Measurements from ENCODE around the gene TFCP2L1. TPM values are rescaled to one million over a fixed set of nuclear protein-coding genes. Genes with fewer than 3 reads are reported as not detected.

Gene TFCP2L1
- polyA plus RNA-seq, 1 experiment, result 0.01 TPM

DNA sequence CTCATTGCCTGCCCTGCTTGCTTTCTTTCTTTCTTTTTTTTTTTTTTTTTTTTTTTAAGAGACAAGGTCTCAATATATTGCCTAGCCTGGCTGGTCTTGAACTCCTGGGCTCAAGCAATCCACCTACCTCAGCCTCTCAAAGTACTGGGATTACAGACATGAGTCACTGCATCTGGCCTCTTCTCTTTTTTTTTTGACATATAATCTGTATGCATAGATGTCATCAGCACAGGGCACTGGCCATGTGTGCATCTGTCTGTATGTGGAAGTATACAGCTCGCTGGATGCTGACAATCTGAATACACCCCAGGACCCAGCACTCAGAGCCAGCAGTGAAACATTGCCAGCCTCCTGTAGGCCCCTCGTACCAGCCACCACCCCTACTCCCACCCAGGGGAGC lies 49.5 kb downstream of the TFCP2L1 start:
- Histone ChIP-seq H3K27me3 (ENCODE audit: control insufficient read depth, insufficient read depth, low read length) (peaks cover 6% of the 10 kb centered on the region), H3K4me3 (ENCODE audit: low read depth, low read length) (no peak overlapping the region), H3K36me3 (ENCODE audit: control insufficient read depth, insufficient read depth, low read length) (no peaks in the 10 kb centered on the region)
- TF ChIP-seq, protein P1, sequence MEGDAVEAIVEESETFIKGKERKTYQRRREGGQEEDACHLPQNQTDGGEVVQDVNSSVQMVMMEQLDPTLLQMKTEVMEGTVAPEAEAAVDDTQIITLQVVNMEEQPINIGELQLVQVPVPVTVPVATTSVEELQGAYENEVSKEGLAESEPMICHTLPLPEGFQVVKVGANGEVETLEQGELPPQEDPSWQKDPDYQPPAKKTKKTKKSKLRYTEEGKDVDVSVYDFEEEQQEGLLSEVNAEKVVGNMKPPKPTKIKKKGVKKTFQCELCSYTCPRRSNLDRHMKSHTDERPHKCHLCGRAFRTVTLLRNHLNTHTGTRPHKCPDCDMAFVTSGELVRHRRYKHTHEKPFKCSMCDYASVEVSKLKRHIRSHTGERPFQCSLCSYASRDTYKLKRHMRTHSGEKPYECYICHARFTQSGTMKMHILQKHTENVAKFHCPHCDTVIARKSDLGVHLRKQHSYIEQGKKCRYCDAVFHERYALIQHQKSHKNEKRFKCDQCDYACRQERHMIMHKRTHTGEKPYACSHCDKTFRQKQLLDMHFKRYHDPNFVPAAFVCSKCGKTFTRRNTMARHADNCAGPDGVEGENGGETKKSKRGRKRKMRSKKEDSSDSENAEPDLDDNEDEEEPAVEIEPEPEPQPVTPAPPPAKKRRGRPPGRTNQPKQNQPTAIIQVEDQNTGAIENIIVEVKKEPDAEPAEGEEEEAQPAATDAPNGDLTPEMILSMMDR (IDR thresholded peaks at IDR 0.05; ENCODE audit: insufficient read depth, low read depth, low read length), result no peak
- ChIA-PET POLR2A (no interaction called here), CTCF (no interaction called here)
- DNase-seq (ENCODE audit: low read depth), result no peak

GRCh38 chr2:121234791-121235190 lies 50.2 kb downstream of the TFCP2L1 start:
- ChIA-PET POLR2A (no interaction called here), CTCF (no interaction called here)
- DNase-seq (ENCODE audit: low read depth), result no peak
- TF ChIP-seq, protein P1 (IDR thresholded peaks at IDR 0.05; ENCODE audit: insufficient read depth, low read depth, low read length), result no peak
- Histone ChIP-seq H3K27me3 (ENCODE audit: control insufficient read depth, insufficient read depth, low read length) (peaks cover 6% of the 10 kb centered on the region), H3K4me3 (ENCODE audit: low read depth, low read length) (no peak overlapping the region), H3K36me3 (ENCODE audit: control insufficient read depth, insufficient read depth, low read length) (no peaks in the 10 kb centered on the region)

- ChIA-PET POLR2A (no interaction called here), CTCF (no interaction called here)
- DNase-seq (ENCODE audit: low read depth), result no peak
- TF ChIP-seq, protein P1 (IDR thresholded peaks at IDR 0.05; ENCODE audit: insufficient read depth, low read depth, low read length), result no peak
- H3K27me3 ChIP-seq (ENCODE audit: control insufficient read depth, insufficient read depth, low read length), result peaks cover 2% of the 10 kb centered on the region; the same call in 1 of the 2 replicates
- no peaks in the 10 kb centered on the region for H3K36me3 ChIP-seq (ENCODE audit: control insufficient read depth, insufficient read depth, low read length)
- no peak overlapping the region for H3K4me3 ChIP-seq (ENCODE audit: low read depth, low read length)
These were observed 50.9 kb downstream of the TFCP2L1 start for GRCh38 chr2:121234144-121234543.

DNA sequence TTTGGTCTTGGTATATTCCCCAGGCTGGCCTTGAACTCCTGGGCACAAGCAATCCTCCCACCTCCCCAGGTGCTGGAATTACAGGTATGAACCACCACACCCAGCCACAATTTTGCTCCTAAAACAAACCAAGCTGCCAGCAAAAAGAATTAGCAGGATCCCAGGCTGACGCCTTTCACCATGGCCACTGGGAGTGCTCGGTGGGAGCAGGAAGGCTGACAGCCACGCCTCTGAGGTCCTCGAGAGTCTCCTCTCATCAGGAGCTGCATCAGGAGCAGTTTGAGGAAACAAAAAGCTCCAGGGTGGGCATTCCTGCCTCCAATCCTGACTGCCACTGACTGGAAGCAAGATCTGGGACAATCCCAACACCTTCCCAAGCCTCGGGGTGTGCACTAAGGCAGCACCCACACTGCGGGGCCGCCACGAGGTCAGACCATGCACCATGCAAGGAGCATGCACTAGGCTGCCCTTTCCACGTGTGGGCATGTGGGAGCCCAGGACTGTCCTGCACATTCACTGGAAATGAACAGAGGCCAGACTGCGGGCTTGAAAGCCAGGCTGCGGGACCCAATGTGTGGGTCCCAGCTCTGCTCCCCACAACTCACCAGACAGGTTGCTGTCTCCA lies 51.4 kb downstream of the TFCP2L1 start:
- TF ChIP-seq, protein P1 (IDR thresholded peaks at IDR 0.05; ENCODE audit: insufficient read depth, low read depth, low read length), result no peak
- Histone ChIP-seq H3K36me3 (ENCODE audit: control insufficient read depth, insufficient read depth, low read length) (no peaks in the 10 kb centered on the region), H3K4me3 (ENCODE audit: low read depth, low read length) (no peak overlapping the region), H3K27me3 (ENCODE audit: control insufficient read depth, insufficient read depth, low read length) (peaks cover 2% of the 10 kb centered on the region; the same call in 1 of the 2 replicates)
- DNase-seq (ENCODE audit: low read depth), result no peak
- POLR2A ChIA-PET, result no interaction called here
- CTCF ChIA-PET, result no interaction called here

GRCh38 chr2:121232626-121233265 lies 52.3 kb downstream of the TFCP2L1 start:
- H3K36me3 ChIP-seq (ENCODE audit: control insufficient read depth, insufficient read depth, low read length), result no peaks in the 10 kb centered on the region
- peaks cover 2% of the 10 kb centered on the region; the same call in 1 of the 2 replicates for H3K27me3 ChIP-seq (ENCODE audit: control insufficient read depth, insufficient read depth, low read length)
- ChIA-PET POLR2A (no interaction called here), CTCF (no interaction called here)
- DNase-seq (ENCODE audit: low read depth), result no peak
- TF ChIP-seq, protein P1 (IDR thresholded peaks at IDR 0.05; ENCODE audit: insufficient read depth, low read depth, low read length), result no peak
- no peak overlapping the region for H3K4me3 ChIP-seq (ENCODE audit: low read depth, low read length)

All from BJ (cell line).